Erythroblast (primary cell): ENCODE data around the gene PSD.

Experiments used
- DNase-seq, 2 experiments: peaks; one replicate each; lab custom pipeline; 2025; lab: John Stamatoyannopoulos, UW
- GATA1 ChIP-seq: IDR thresholded peaks from 2 replicates; pipeline ENCODE4 v1.6.1; 2011; ENCODE audit warnings: low read depth, mild to moderate bottlenecking, control low read depth, low read length, moderate library complexity
- POLR2A ChIP-seq: IDR thresholded peaks from 2 replicates; pipeline ENCODE4 v1.6.1; 2011; ENCODE audit warnings: mild to moderate bottlenecking, low read length

The PSD gene

GRCh38 chr10:102384606-102385429 lies 33.8 kb downstream of the PSD start:
- TF ChIP-seq POLR2A: no peak
- no peak for TF ChIP-seq GATA1
- no peak for DNase-seq

DNA sequence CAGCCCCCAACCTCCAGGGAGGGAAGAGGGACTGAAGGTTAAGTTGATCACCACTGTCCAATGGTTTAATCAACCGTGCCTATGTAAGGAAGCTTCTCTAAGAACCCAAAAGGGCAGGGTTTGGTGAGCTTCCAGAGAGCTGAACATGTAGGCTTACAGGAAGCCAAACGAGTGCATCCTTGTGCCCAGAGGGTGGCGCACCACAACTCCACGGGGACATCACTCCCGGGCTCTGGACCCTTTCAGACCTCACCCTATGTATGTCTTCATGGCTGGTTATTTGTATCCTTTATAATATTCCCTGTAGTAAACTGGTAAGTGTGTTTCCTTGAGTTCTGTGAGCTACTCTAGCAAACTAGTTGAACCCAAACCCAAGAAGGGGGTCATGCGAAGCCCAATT lies 34.5 kb downstream of the PSD start:
- DNase-seq: peak; percentile 28 to 30
- TF ChIP-seq GATA1 (no peak), POLR2A (no peak)

- no peak for DNase-seq
- TF ChIP-seq POLR2A (no peak), GATA1 (no peak)
Measured at GRCh38 chr10:102382871-102383270, 35.7 kb downstream of the PSD start.

DNA sequence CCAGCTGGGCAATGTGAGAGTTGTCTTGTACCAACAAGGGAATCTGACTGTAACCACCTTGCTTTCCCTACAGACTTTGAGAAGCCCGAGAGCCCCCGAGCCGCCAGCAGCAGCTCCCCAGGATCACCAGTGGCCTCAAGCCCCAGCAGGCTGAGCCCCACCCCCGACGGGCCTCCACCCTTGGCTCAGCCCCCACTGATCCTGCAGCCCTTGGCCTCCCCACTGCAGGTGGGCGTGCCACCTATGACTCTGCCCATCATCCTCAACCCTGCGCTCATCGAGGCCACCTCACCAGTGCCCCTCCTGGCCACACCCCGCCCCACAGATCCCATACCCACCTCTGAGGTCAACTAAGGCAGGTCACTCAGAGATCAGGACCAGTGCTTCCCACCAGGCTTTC lies 36.6 kb downstream of the PSD start:
- no peak for TF ChIP-seq GATA1
- no peak for TF ChIP-seq POLR2A
- no peak for DNase-seq

GRCh38 chr10:102379383-102379782 lies 39.2 kb downstream of the PSD start:
- DNase-seq: no peak
- TF ChIP-seq GATA1 (no peak), POLR2A (no peak)

DNA sequence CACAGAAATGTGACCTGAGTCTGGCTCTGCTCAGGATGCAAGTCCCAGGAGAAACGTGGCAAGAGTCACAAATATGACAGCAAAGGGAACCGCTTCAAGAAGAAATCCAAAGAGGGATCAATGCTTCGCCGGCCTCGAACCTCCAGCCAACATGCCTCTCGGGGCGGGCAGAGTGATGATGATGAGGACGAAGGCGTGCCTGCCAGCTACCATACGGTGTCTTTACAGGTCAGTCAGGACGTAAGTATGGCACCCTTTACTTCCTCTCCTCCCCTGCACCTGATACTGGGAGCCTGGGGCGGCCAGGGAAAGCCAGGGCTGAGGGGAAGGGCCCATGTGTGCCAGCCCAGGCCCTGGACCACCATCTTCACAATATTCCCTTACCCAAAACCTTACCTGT lies 41.7 kb downstream of the PSD start:
- no peak for DNase-seq
- TF ChIP-seq GATA1: no peak

GRCh38 chr10:102375867-102376266 lies 42.7 kb downstream of the PSD start:
- DNase-seq: no peak
- TF ChIP-seq GATA1 (no peak), POLR2A (no peak)

DNA sequence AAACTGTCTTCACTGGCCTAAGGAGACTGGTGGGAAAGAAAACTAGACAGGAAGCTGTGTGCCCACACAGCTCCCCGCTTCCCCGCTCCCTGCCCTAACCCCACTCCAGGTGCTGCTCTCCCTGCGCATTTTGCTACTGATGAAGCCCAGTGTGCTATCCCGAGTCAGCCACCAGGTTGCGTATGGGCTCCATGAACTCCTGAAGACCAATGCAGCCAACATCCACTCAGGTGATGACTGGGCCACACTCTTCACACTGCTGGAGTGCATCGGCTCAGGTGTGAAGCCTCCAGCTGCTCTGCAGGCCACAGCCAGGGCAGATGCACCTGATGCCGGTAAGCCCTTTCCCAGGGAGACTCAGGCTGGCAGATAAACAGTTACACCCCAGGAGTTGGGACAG lies 43.3 kb downstream of the PSD start:
- peak in 1 of 2 experiments; percentile 9 for DNase-seq
- no peak for TF ChIP-seq GATA1
- TF ChIP-seq POLR2A: no peak

DNA sequence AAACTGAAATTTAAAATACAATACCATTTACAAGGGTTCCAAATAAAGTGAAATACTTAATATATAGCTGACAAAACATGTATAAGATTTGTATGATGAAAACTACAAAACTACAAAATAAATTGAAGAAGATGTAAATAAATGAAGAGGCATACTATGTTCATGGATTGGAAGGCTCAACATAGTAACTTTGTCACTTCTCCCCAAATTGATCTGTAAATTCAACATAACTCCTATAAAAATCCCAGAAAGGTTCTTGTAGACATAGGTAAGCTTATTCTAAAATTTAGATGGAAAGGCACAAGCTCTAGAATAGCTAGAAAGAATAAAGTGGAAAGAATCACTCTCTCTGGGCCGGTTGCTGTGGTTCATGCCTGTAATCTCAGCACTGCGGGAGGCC lies 47.3 kb downstream of the PSD start:
- no peak for TF ChIP-seq GATA1
- no peak for TF ChIP-seq POLR2A

GRCh38 chr10:102368077-102368476 lies 50.5 kb downstream of the PSD start:
- DNase-seq: no peak
- TF ChIP-seq POLR2A (no peak), GATA1 (no peak)

More for the DNA sequence above, 47.3 kb downstream of the PSD start:
- no peak for DNase-seq

DNA sequence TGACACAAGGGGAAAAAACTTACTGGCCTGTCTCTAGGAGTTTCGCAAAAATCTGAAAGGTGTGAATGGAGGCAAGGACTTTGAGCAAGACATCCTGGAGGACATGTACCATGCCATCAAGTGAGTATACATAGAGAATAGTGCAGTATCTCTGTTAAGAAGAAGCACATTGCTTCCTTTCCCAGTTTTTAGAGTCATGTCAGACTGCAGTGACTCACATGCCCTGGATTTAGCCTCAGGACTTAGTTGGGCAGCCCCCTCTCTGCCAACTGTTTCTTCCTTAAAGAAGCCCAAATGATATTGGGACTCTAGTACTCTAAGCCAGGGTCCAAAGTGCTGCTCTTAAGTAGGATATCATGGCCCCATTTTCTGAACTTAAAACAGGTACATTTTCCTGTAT lies 51.1 kb downstream of the PSD start:
- no peak for TF ChIP-seq POLR2A
- no peak for TF ChIP-seq GATA1
- no peak for DNase-seq

- no peak for DNase-seq
- TF ChIP-seq POLR2A: no peak
- no peak for TF ChIP-seq GATA1
Measured at GRCh38 chr10:102358712-102359382, 59.7 kb downstream of the PSD start.

GRCh38 chr10:102354451-102354850 lies 64.1 kb downstream of the PSD start:
- no peak for DNase-seq
- TF ChIP-seq GATA1 (no peak), POLR2A (no peak)
